K562 (cell line): ENCODE measurements around the gene ZNF692. TPM values are rescaled to one million over a fixed set of nuclear protein-coding genes. Genes with fewer than 3 reads are reported as not detected.

Experiments used
- E2F3 ChIP-seq: fragments of 250-450 bp; sonication (Bioruptor Pico); IDR thresholded peaks from 2 replicates; pipeline ENCODE4 v1.4.0; 2020; ENCODE audit warnings: mild to moderate bottlenecking
- IRF1 ChIP-seq: sonication (generic); formaldehyde crosslinking; IDR thresholded peaks from 2 replicates; pipeline ENCODE4 v1.8.0; 2022; ENCODE audit warnings: missing genetic modification reagents, mild to moderate bottlenecking, borderline replicate concordance
- KAT2B ChIP-seq: IDR thresholded peaks from one replicate; pipeline ENCODE4 v1.6.1; 2012; ENCODE audit warnings: low read depth, mild to moderate bottlenecking, control low read depth, inconsistent platforms, low read length, moderate library complexity
- PHF20 ChIP-seq: fragments of 450-650 bp; IDR thresholded peaks from 2 replicates; pipeline ENCODE4 v1.6.1; 2018; ENCODE audit not compliant: partially characterized antibody
- RNF2 ChIP-seq: sonication (generic); IDR thresholded peaks from 2 replicates; pipeline ENCODE4 v1.6.1; 2016
- ZBED1 ChIP-seq: IDR thresholded peaks from 2 replicates; pipeline ENCODE4 v1.6.1; 2014
- ZBTB40 ChIP-seq, 2 experiments: fragments of 450-650 bp in 1 of 2; sonication (generic) in 1 of 2; formaldehyde crosslinking in 1 of 2; IDR thresholded peaks; 2 replicates each; pipeline versions ENCODE4 v1.7.1 to v1.9.0; 2016 to 2022; ENCODE audit warnings: inconsistent platforms in 1 of 2, mild to moderate bottlenecking in 1 of 2, missing genetic modification reagents in 1 of 2
- ZEB2 ChIP-seq: fragments of 450-650 bp; IDR thresholded peaks from 2 replicates; pipeline ENCODE4 v1.6.1; 2016
- ZNF224 ChIP-seq: sonication (generic); formaldehyde crosslinking; IDR thresholded peaks from 2 replicates; pipeline ENCODE4 v1.8.0; 2022; ENCODE audit warnings: mild to moderate bottlenecking, missing genetic modification reagents
- polyA plus RNA-seq, 8 experiments: library from polyadenylated mRNA; depleted of rRNA in 4 of 8; stranded (reverse) in 5 of 8; unstranded in 3 of 8; fragments of >200 nt; fragmentation: Nextera tagmentation in 2 of 8; fragmentation: Illumina TruSeq in 1 of 8; extraction: Ambion mirVana in 2 of 8; extraction: Trizol in 1 of 8; gene quantifications; 2 replicates each; pipeline versions ENCODE4 v1.2.1 to v1.2.3, GENCODE V29; 2011 to 2014; ENCODE audit warnings: inconsistent platforms in 1 of 8, missing spikeins in 1 of 8
- total RNA-seq, 7 experiments: library from RNA; depleted of rRNA in 6 of 7; stranded (reverse); fragments of >200 nt in 6 of 7; fragmentation: Illumina TruSeq in 2 of 7; extraction: Trizol in 2 of 7; gene quantifications; 2 replicates each; pipeline versions ENCODE4 v1.2.1 to v1.2.3, GENCODE V29; 2011 to 2021; ENCODE audit warnings: low replicate concordance in 1 of 7

ZNF692 gene
- total and polyA plus RNA-seq, 9 of the 15 experiments (the other 6 are each of a cell fraction or from before 2014, with no cell fraction given) = 8.4 to 143 (median 55.9) TPM

- TF ChIP-seq IRF1 (CRISPR knock-in tag) (no peak), E2F3 (CRISPR knock-in tag) (no peak), PHF20 (peak; percentile 29), ZBTB40 (IDR thresholded peaks at IDR 0.05) (peak; percentile 89), ZBTB40 (CRISPR knock-in tag; IDR thresholded peaks at IDR 0.05) (no peak), ZBED1 (peak; percentile 36; the same call in 1 of the 2 replicates), ZNF224 (CRISPR knock-in tag) (no peak), ZEB2 (no peak; the same call in 1 of the 2 replicates), KAT2B (no peak), RNF2 (peak; percentile 67)
These were observed 14.6 kb upstream of the ZNF692 start (continued) for GRCh38 chr1:248873409-248873992.
